HEK293T (cell line): ENCODE results near the gene MAU2.

Experiments
- NFRKB ChIP-seq: fragments of 450-650 bp; IDR thresholded peaks from 2 replicates; pipeline ENCODE4 v1.6.1; 2016; ENCODE audit warnings: mild to moderate bottlenecking, moderate library complexity
- SP1 ChIP-seq: fragments of 450-650 bp; IDR thresholded peaks from 2 replicates; pipeline ENCODE4 v1.6.1; 2017
- SUZ12 ChIP-seq: fragments of 450-650 bp; IDR thresholded peaks from 2 replicates; pipeline ENCODE4 v1.6.1; 2016; ENCODE audit warnings: mild to moderate bottlenecking
- ZNF384 ChIP-seq: fragments of 450-650 bp; IDR thresholded peaks from 2 replicates; pipeline ENCODE4 v1.6.1; 2016

DNA sequence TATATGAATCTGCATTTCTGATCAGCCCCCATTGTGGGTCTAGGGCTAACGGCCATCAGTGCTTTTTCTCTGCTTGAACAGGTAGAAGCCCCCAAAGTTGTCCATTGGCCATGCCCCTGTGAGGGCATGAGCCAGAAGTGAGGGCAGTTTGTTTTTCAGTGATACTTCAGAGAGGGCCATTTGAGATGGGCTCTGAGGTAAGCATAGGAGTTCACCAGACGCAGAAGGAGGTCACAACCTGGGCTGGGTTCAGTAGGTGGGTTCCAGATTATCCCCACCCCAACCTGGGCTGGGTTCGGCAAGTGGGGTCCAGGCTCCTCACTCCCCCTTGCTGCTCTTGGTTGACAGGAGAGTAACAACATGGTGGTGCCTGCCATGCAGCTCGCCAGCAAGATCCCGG, 33.4 kb downstream of the MAU2 start:
- TF ChIP-seq NFRKB (no peak), ZNF384 (no peak), SP1 (no peak), SUZ12 (no peak)
